ENCODE data around the gene NNAT. TPM values are rescaled to one million over a fixed set of nuclear protein-coding genes. Genes with fewer than 3 reads are reported as not detected.

NNAT gene
- total RNA-seq, 1 donor from 2014 or later: not detected

GRCh38 chr20:37523911-37524700, 3.1 kb downstream of the NNAT start:
- H3K27ac ChIP-seq: no peak overlapping the region

GRCh38 chr20:37524859-37525708, 4.0 kb downstream of the NNAT start:
- peak in 1 of 2 donors; percentile 27 for DNase-seq (ENCODE audit: low spot score in 2 of 2)
- TF ChIP-seq, protein P1, sequence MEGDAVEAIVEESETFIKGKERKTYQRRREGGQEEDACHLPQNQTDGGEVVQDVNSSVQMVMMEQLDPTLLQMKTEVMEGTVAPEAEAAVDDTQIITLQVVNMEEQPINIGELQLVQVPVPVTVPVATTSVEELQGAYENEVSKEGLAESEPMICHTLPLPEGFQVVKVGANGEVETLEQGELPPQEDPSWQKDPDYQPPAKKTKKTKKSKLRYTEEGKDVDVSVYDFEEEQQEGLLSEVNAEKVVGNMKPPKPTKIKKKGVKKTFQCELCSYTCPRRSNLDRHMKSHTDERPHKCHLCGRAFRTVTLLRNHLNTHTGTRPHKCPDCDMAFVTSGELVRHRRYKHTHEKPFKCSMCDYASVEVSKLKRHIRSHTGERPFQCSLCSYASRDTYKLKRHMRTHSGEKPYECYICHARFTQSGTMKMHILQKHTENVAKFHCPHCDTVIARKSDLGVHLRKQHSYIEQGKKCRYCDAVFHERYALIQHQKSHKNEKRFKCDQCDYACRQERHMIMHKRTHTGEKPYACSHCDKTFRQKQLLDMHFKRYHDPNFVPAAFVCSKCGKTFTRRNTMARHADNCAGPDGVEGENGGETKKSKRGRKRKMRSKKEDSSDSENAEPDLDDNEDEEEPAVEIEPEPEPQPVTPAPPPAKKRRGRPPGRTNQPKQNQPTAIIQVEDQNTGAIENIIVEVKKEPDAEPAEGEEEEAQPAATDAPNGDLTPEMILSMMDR (IDR thresholded peaks at IDR 0.05): no peak
- Histone ChIP-seq H3K27ac (no peak overlapping the region), H3K27me3 (no peaks in the 10 kb centered on the region), H3K9me3 (no peaks in the 10 kb centered on the region), H3K4me1 (peaks cover 0 to 9% of the 10 kb centered on the region in 2 donors), H3K4me3 (no peak overlapping the region), H3K36me3 (no peaks in the 10 kb centered on the region)
- intact Hi-C loops (cut with DNase I): loop anchor here (5.0 kb wide), 1 partner anchor 128 kb away; no protein-coding TSS in a partner anchor

More at GRCh38 chr20:37523911-37524700, 3.1 kb downstream of the NNAT start:
- Histone ChIP-seq H3K4me1 (peaks cover 0 to 9% of the 10 kb centered on the region in 2 donors), H3K4me3 (no peak overlapping the region), H3K36me3 (no peaks in the 10 kb centered on the region), H3K9me3 (no peaks in the 10 kb centered on the region), H3K27me3 (no peaks in the 10 kb centered on the region)
- peak in 1 of 2 donors; percentile 35 for DNase-seq (ENCODE audit: low spot score in 2 of 2)
- TF ChIP-seq, protein P1 (IDR thresholded peaks at IDR 0.05): no peak
- intact Hi-C loops (cut with DNase I): no loop called here

GRCh38 chr20:37525810-37526209, 4.8 kb downstream of the NNAT start:
- peak overlapping the region; percentile 96 for H3K4me3 ChIP-seq
- H3K4me1 ChIP-seq: peaks cover 0 to 9% of the 10 kb centered on the region in 2 donors
- intact Hi-C loops (cut with DNase I): loop anchor here (5.0 kb wide), 1 partner anchor 129 kb away; no protein-coding TSS in a partner anchor
- TF ChIP-seq, protein P1 (IDR thresholded peaks at IDR 0.05): no peak
- DNase-seq (ENCODE audit: low spot score in 2 of 2): no peak
- H3K27ac ChIP-seq: no peak overlapping the region
- no peaks in the 10 kb centered on the region for H3K9me3 ChIP-seq
- no peaks in the 10 kb centered on the region for H3K27me3 ChIP-seq
- H3K36me3 ChIP-seq: no peaks in the 10 kb centered on the region

- Histone ChIP-seq H3K4me1 (peaks cover 0 to 9% of the 10 kb centered on the region in 2 donors), H3K36me3 (no peaks in the 10 kb centered on the region), H3K9me3 (no peaks in the 10 kb centered on the region), H3K27ac (peak overlapping the region; percentile 86 to 97), H3K4me3 (peak overlapping the region; percentile 96), H3K27me3 (no peaks in the 10 kb centered on the region)
- DNase-seq (ENCODE audit: low spot score in 2 of 2): peak in 1 of 2 donors; percentile 59
- TF ChIP-seq, protein P1 (IDR thresholded peaks at IDR 0.05): no peak
- intact Hi-C loops (cut with DNase I): loop anchor here (5.0 kb wide), 1 partner anchor 129 kb away; no protein-coding TSS in a partner anchor
These were observed 5.3 kb downstream of the NNAT start for GRCh38 chr20:37526238-37526838.
